Loucy (cell line): ENCODE results near the gene COQ8B.

Experiments
- H2AFZ ChIP-seq: fragments of 200-600 bp; sonication (generic); 2 replicates; pipeline ENCODE4 v1.6.0; 2016; ENCODE audit warnings: antibody characterized with exemption, mild to moderate bottlenecking, low read length, moderate library complexity
- H3F3A ChIP-seq: fragments of 200-600 bp; 2 replicates; pipeline ENCODE4 v1.6.0; 2016; ENCODE audit warnings: antibody characterized with exemption, low read depth, mild to moderate bottlenecking
- H3K27me3 ChIP-seq: fragments of 200-600 bp; sonication (generic); 2 replicates; pipeline ENCODE4 v1.6.1; 2014; ENCODE audit warnings: low read length, mild to moderate bottlenecking; ENCODE audit not compliant: insufficient read depth, poor library complexity, severe bottlenecking
- H3K36me3 ChIP-seq: fragments of 200-600 bp; sonication (generic); 2 replicates; pipeline ENCODE4 v1.6.1; 2016; ENCODE audit warnings: low read length; ENCODE audit not compliant: insufficient read depth
- H3K4me1 ChIP-seq: fragments of 200-600 bp; sonication (generic); 2 replicates; pipeline ENCODE4 v1.5.1; 2014; ENCODE audit warnings: low read length, mild to moderate bottlenecking; ENCODE audit not compliant: insufficient read depth, poor library complexity, severe bottlenecking
- H3K4me2 ChIP-seq: fragments of 200-600 bp; sonication (generic); 2 replicates; pipeline ENCODE4 v1.6.0; 2014; ENCODE audit warnings: antibody characterized with exemption, low read length, low read depth, mild to moderate bottlenecking; ENCODE audit not compliant: poor library complexity, severe bottlenecking
- H3K4me3 ChIP-seq: fragments of 200-600 bp; sonication (generic); 2 replicates; pipeline ENCODE4 v1.5.1; 2014; ENCODE audit warnings: low read length, mild to moderate bottlenecking, mixed read lengths; ENCODE audit not compliant: poor library complexity, severe bottlenecking
- H3K79me2 ChIP-seq: fragments of 200-600 bp; sonication (generic); 2 replicates; pipeline ENCODE4 v1.6.1; 2014; ENCODE audit warnings: low read length; ENCODE audit not compliant: insufficient read depth
- H3K9ac ChIP-seq: fragments of 200-600 bp; sonication (generic); 2 replicates; pipeline ENCODE4 v1.6.0; 2014; ENCODE audit warnings: mild to moderate bottlenecking, low read depth, low read length, moderate library complexity; ENCODE audit not compliant: poor library complexity, severe bottlenecking
- H3K9me2 ChIP-seq: fragments of 200-600 bp; sonication (generic); replicated peaks from 2 replicates; pipeline ENCODE4 v1.6.1; 2016; ENCODE audit warnings: low read depth, low read length, mixed read lengths
- H3K9me3 ChIP-seq: fragments of 200-600 bp; sonication (generic); 2 replicates; pipeline ENCODE4 v1.6.1; 2014; ENCODE audit warnings: mild to moderate bottlenecking, antibody characterized with exemption, low read length, low read depth; ENCODE audit not compliant: insufficient read depth
- H4K20me1 ChIP-seq: fragments of 200-600 bp; sonication (generic); 2 replicates; pipeline ENCODE4 v1.6.0; 2014; ENCODE audit warnings: antibody characterized with exemption, low read length, mild to moderate bottlenecking; ENCODE audit not compliant: insufficient read depth, poor library complexity, severe bottlenecking
- CTCF ChIP-seq: fragments of 200-600 bp; sonication (generic); conservative IDR thresholded peaks from 2 replicates; pipeline ENCODE4 v1.5.1; 2014; ENCODE audit warnings: mild to moderate bottlenecking, antibody characterized with exemption, low read length
- EZH2phosphoT487 ChIP-seq: fragments of 200-600 bp; IDR thresholded peaks from 2 replicates; pipeline ENCODE4 v1.6.1; 2018; ENCODE audit warnings: antibody characterized with exemption, mild to moderate bottlenecking, moderate library complexity, borderline replicate concordance

Gene COQ8B

DNA sequence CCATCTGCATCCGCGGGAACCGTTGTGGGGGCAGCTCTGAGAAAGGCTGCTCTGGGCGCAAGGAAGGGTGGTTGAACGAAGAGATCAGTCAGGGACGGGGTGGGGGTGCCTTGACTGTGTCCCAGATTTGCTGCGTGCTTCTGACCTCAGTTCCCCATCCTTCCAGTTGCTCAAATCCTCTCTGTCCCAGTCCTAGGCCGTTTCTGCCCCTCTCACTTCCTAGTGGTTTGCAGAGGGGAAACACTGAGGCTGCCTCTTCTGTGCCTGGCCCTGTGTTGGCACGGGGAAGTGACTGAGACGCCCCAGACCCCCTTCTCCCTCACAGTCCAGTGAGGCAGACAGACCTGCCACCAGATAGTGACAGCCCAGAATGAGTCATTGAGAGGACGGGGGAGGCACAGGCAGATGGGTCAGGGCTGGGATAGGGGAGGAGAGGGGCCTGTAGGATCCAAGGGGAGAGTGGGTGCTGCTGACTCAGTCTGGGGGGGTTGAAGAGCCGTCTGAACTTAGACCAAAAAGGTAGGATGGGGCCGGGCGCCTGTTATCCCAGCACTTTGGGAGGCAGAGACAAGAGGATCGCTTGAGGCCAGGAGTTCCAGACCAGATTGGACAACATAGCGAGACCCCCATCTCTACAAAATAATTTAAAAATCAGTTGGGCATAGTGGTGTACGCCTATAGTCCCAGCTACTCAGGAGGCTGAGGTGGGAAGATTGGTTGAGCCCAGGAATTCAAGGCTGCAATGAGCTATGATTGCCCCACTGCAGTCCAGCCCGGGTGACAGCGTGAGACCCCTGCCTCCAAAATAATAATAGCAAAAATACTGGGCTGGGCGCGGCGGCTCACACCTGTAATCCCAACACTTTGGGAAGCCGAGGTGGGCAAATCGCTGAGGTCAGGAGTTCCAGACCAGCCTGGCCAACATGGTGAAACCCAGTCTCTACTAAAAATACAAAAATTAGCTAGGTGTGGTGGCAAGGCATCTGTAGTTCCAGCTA, 52.7 kb downstream of the COQ8B start:
- Histone ChIP-seq H3K79me2 (no peaks in the 10 kb centered on the region), H3K9ac (peak overlapping the region; percentile 72), H3K9me2 (no peaks in the 10 kb centered on the region), H3K36me3 (no peaks in the 10 kb centered on the region; the same call in 1 of the 2 replicates), H3F3A (no peaks in the 10 kb centered on the region), H3K4me1 (peaks cover 9% of the 10 kb centered on the region), H3K9me3 (no peaks in the 10 kb centered on the region), H2AFZ (peak overlapping the region; percentile 100), H3K27me3 (no peaks in the 10 kb centered on the region), H3K4me3 (peak overlapping the region; percentile 94), H4K20me1 (no peaks in the 10 kb centered on the region), H3K4me2 (peak overlapping the region; percentile 94)
- TF ChIP-seq EZH2phosphoT487, result no peak
- TF ChIP-seq CTCF, result no peak

- peak overlapping the region; percentile 100 for H2AFZ ChIP-seq
- H3K4me2 ChIP-seq, result peak overlapping the region; percentile 94
- no peaks in the 10 kb centered on the region for H3K36me3 ChIP-seq
- H3K27me3 ChIP-seq, result no peaks in the 10 kb centered on the region
- no peaks in the 10 kb centered on the region for H3K79me2 ChIP-seq
- H4K20me1 ChIP-seq, result no peaks in the 10 kb centered on the region
- H3K4me3 ChIP-seq, result peak overlapping the region; percentile 94
- TF ChIP-seq EZH2phosphoT487, result no peak
- TF ChIP-seq CTCF, result peak; percentile 79
- H3K9ac ChIP-seq, result peak overlapping the region; percentile 72
- H3K9me3 ChIP-seq, result no peaks in the 10 kb centered on the region
- H3K9me2 ChIP-seq, result no peaks in the 10 kb centered on the region
- H3F3A ChIP-seq, result no peaks in the 10 kb centered on the region
- peaks cover 9% of the 10 kb centered on the region for H3K4me1 ChIP-seq
These were observed 53.6 kb downstream of the COQ8B start for GRCh38 chr19:40662925-40663694.

DNA sequence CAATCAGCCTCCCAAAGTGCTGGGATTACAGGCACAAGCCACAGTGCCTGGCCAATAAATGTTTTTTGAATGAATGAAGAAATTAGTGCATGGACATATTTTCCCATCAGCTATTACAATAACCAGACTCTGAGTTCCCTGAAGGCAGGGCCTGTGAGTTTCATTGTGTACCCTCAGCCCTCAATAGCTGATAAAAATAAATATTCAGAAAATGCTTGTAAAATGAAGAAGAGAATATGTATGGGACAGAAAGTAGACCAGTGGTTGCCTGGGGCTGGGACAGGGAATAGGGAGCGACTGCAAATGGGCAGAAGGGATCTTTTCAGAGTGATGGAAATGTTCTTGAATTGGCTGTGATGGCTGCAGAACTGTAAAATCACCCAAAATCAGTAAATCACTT, 55.1 kb downstream of the COQ8B start:
- Histone ChIP-seq H4K20me1 (no peaks in the 10 kb centered on the region), H3K4me2 (no peak overlapping the region), H3K36me3 (no peaks in the 10 kb centered on the region), H2AFZ (no peak overlapping the region), H3F3A (no peaks in the 10 kb centered on the region), H3K9me3 (no peaks in the 10 kb centered on the region), H3K4me1 (peaks cover 9% of the 10 kb centered on the region), H3K79me2 (no peaks in the 10 kb centered on the region), H3K4me3 (no peak overlapping the region), H3K9ac (no peak overlapping the region), H3K27me3 (no peaks in the 10 kb centered on the region), H3K9me2 (no peaks in the 10 kb centered on the region)
- TF ChIP-seq EZH2phosphoT487 (no peak), CTCF (no peak)
